AG04450 (cell line): ENCODE results near the gene CTDP1. TPM values are rescaled to one million over a fixed set of nuclear protein-coding genes. Genes with fewer than 3 reads are reported as not detected.

Experiments used
- CTCF ChIA-PET: fragments of 300-600, 350-600 bp; formaldehyde crosslinking; extraction: SDS; loops from one replicate; lab custom pipeline; 2022; ENCODE audit warnings: antibody characterized with exemption, inconsistent platforms; lab: Charles Lee
- POLR2A ChIA-PET: fragments of 350-600 bp; formaldehyde crosslinking; extraction: SDS; loops from one replicate; lab custom pipeline; 2021; ENCODE audit warnings: antibody characterized with exemption, inconsistent platforms; lab: Yijun Ruan, JAX
- DNase-seq: peaks from one replicate; pipeline ENCODE4 v3.0.0-alpha.2; 2011; ENCODE audit warnings: low read depth, low spot score
- H3K27ac ChIP-seq: one replicate; pipeline ENCODE4 v1.5.1; 2012; ENCODE audit warnings: low read depth, low read length, control low read depth
- H3K27me3 ChIP-seq: one replicate; pipeline ENCODE4 v1.6.0; 2012; ENCODE audit warnings: low read length; ENCODE audit not compliant: control insufficient read depth, insufficient read depth
- H3K4me3 ChIP-seq: 2 replicates; pipeline ENCODE4 v1.5.1; 2011; ENCODE audit warnings: mild to moderate bottlenecking, low read depth, low read length, control low read depth
- H3K9me3 ChIP-seq: 2 replicates; pipeline ENCODE4 v1.5.1; 2012; ENCODE audit warnings: low read length; ENCODE audit not compliant: control insufficient read depth, insufficient read depth
- polyA plus RNA-seq: library from polyadenylated mRNA; depleted of rRNA; stranded (reverse); fragments of >200 nt; gene quantifications from 2 replicates; pipeline ENCODE4 v1.2.3, GENCODE V29; 2011
- TF ChIP-seq, protein P1 (sequence below): IDR thresholded peaks from 2 replicates; pipeline ENCODE4 v1.5.1; 2011; ENCODE audit warnings: low read depth, low read length, control low read depth, inconsistent platforms

The CTDP1 gene
- polyA plus RNA-seq, 1 experiment, result 8.4 TPM

DNA sequence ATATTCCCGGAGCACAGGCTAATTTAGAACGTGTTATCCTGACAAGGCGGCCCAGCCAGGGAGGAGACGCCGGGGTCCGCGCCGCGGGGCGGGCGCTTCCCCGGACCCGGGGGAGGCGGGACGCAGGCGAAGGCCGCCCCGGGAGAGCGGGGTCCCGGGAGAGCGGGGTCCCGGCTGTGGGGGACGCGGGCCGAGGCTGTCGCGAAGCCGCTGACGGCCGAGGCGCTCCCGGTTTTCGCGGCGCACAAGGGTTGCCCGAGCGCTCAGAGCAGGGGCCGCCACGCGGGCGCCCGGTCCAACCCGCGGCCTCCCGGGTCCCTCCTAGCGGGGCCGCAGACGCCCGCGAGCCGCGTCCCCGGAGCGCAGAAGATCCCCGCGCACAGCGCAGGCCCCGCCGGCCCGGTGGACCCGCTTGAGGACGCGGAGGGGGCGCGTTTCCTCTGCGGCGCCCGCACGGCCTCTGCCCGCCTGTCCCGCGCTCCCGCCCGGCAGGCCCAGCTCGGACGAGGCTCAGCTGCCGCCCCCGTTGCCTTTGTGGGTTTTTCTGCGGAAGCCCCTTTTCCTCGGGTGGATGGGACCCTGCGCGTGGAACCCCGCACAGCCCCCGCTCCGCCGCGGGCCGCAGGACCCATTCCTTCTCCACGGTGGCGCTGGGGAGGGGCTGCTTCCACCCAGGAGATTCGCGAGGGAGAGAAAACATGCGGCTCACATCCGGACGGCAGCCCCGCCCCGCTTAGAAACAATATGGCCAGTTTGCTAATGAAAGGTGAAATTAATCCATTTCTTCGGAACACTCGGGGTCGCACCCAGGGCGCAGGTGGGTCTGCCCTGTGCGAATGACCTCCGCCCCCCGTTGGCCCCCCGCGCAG is 108.5 kb downstream of the CTDP1 start:
- TF ChIP-seq, protein P1, sequence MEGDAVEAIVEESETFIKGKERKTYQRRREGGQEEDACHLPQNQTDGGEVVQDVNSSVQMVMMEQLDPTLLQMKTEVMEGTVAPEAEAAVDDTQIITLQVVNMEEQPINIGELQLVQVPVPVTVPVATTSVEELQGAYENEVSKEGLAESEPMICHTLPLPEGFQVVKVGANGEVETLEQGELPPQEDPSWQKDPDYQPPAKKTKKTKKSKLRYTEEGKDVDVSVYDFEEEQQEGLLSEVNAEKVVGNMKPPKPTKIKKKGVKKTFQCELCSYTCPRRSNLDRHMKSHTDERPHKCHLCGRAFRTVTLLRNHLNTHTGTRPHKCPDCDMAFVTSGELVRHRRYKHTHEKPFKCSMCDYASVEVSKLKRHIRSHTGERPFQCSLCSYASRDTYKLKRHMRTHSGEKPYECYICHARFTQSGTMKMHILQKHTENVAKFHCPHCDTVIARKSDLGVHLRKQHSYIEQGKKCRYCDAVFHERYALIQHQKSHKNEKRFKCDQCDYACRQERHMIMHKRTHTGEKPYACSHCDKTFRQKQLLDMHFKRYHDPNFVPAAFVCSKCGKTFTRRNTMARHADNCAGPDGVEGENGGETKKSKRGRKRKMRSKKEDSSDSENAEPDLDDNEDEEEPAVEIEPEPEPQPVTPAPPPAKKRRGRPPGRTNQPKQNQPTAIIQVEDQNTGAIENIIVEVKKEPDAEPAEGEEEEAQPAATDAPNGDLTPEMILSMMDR, result 0 out of 2 replicates have a peak, but pooled peaks have one; percentile 10
- no peak for DNase-seq
- POLR2A ChIA-PET, result no interaction called here
- H3K27ac ChIP-seq, result no peak overlapping the region
- peaks cover 26% of the 10 kb centered on the region for H3K27me3 ChIP-seq
- H3K4me3 ChIP-seq, result peak overlapping the region; percentile 25; the same call in 1 of the 2 replicates
- H3K9me3 ChIP-seq, result peaks cover 16% of the 10 kb centered on the region; the same call in 1 of the 2 replicates
- CTCF ChIA-PET, result no interaction called here

DNA sequence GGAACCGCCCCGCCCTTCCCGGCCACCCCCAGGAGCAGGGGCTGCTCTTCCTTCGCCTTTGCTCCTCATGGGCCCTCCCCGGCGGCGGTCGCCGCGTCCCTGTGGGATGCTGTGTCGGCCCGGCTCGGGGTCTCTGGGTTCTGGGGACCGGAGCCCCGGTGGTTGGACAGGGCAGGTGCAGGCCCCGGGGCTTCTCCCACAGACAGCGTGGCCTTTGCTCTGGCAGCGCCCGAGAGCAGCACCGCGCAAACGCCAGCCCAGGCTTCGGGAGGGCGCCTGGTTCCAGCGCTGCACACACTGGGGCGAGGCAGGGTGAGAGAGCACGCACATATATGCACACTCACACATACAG is 109.1 kb downstream of the CTDP1 start:
- TF ChIP-seq, protein P1, result no peak
- H3K9me3 ChIP-seq, result peaks cover 16% of the 10 kb centered on the region; the same call in 1 of the 2 replicates
- ChIA-PET CTCF (no interaction called here), POLR2A (no interaction called here)
- peaks cover 26% of the 10 kb centered on the region for H3K27me3 ChIP-seq
- no peak overlapping the region for H3K27ac ChIP-seq
- H3K4me3 ChIP-seq, result no peak overlapping the region
- no peak for DNase-seq

DNA sequence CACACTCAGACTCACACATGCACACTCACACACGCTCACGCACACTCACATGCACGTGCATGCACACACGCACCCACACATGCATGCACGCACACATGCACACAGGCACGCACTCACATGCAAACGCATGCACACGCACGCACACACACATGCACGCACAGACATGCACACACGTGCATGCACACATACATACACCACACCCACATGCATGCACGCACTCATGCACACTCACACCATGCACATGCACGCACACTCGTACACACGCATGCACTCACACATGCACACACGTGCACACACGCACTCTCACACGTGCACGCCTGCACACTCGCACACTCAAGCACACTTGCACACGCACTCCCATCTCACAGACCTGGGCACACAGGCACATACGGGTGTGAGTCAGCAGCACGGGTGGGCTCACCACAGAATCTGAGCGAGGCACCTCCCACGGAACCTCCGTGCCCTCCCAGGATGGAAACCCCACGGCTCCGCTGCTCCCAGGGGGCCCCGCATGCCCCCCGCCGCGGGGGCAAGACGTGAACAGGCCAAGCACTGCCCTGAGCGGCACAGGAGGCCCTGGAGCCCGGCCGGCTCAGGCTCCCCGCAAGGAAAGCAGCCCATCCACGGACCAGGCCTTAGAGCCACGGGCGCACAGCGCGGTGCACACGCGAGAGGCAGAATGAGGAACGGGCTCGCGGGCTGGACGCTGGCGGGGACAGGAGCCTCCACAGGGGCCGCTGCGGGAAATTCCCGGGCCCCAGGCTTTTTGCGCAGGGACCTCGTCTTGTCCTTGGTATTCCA is 109.7 kb downstream of the CTDP1 start:
- DNase-seq, result no peak
- TF ChIP-seq, protein P1, result no peak
- no peak overlapping the region for H3K27ac ChIP-seq
- H3K4me3 ChIP-seq, result no peak overlapping the region
- peaks cover 12% of the 10 kb centered on the region; the same call in 1 of the 2 replicates for H3K9me3 ChIP-seq
- peaks cover 26% of the 10 kb centered on the region for H3K27me3 ChIP-seq
- ChIA-PET POLR2A (no interaction called here), CTCF (no interaction called here)

DNA sequence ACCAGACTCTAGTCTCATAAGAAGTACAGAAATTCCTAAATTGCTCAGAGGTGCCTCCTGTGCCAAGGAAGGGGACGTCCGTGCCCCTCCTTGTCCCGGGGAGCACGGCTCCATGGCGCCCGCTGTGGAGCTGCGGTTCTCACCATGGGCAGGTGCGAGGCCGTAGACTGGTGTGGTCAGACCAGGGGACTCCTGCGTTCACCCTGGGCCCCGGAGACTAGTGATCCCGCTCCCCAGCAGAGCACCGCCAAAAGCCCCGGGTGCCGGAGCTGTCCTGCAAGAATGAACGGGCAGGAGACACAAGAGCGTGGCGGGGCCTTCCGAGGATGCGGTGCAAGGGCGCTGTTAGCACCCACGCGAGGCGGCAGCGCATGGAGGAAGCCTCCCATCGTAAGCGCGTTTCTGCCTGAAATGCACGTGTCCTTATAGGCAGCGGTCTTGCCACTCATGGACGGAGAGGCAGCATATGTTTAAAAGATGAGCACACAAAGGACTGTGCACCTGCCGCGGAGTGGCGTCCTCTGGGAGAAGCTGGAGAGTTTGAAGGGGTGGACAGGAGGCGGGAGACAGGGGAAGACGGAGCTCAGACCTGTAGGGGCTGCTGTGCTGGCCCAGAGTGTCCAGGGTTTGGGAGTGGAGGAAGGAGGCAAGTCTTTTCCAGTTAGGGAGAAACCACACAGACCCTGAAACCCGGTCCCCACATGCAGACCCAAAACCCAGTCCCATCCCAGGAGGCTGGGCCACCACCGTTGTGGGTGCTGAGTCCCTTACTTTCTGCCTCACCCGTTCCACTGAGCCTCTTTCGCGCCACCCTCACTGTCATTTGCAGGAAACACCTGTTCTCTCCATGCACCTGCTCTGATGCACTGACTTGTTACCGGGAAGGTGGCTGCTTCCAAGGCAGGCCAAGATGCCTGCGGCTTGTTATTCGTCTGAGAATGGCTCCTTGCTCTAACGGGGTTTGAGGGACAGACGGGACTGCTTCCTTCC is 110.6 kb downstream of the CTDP1 start:
- no peak for DNase-seq
- Histone ChIP-seq H3K27me3 (peaks cover 26% of the 10 kb centered on the region), H3K27ac (no peak overlapping the region), H3K4me3 (no peak overlapping the region), H3K9me3 (peaks cover 9% of the 10 kb centered on the region; the same call in 1 of the 2 replicates)
- POLR2A ChIA-PET, result no interaction called here
- TF ChIP-seq, protein P1, result no peak
- CTCF ChIA-PET, result no interaction called here
